Measurements from ENCODE around the gene WWC2. TPM values are rescaled to one million over a fixed set of nuclear protein-coding genes. Genes with fewer than 3 reads are reported as not detected.

WWC2 gene
- total RNA-seq, 4 donors from 2014 or later = 26.9 to 45.9 (median 41.4) TPM

DNA sequence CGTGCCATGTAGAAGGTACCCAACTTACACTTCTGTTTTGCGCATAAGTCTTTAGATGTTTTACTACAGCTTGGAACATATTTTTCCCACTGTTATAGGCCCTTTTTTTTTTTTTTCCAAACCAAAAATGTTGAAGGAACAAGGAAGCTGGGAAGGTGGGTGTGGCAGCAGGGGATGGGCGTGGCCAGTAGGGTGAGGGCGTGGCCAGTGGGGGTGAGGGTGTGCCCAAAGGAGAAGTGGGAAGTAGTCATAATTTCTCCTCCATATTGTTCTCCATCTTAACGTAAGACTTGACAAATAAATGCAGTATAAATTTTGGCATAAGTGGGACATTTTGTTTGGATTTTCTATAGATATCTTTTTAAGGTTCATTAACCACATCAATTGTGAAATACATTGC lies 190.6 kb downstream of the WWC2 start:
- intact Hi-C loops (cut with DNase I; ENCODE audit: low total_unique reads) = no loop called here
- H3K36me3 ChIP-seq = no peaks in the 10 kb centered on the region
- no peaks in the 10 kb centered on the region for H3K9me3 ChIP-seq
- TF ChIP-seq, protein P1, sequence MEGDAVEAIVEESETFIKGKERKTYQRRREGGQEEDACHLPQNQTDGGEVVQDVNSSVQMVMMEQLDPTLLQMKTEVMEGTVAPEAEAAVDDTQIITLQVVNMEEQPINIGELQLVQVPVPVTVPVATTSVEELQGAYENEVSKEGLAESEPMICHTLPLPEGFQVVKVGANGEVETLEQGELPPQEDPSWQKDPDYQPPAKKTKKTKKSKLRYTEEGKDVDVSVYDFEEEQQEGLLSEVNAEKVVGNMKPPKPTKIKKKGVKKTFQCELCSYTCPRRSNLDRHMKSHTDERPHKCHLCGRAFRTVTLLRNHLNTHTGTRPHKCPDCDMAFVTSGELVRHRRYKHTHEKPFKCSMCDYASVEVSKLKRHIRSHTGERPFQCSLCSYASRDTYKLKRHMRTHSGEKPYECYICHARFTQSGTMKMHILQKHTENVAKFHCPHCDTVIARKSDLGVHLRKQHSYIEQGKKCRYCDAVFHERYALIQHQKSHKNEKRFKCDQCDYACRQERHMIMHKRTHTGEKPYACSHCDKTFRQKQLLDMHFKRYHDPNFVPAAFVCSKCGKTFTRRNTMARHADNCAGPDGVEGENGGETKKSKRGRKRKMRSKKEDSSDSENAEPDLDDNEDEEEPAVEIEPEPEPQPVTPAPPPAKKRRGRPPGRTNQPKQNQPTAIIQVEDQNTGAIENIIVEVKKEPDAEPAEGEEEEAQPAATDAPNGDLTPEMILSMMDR (IDR thresholded peaks at IDR 0.05) = no peak
- TF ChIP-seq POLR2A (IDR thresholded peaks at IDR 0.05) = no peak
- H3K4me1 ChIP-seq = no peaks in the 10 kb centered on the region
- no peak overlapping the region for H3K4me3 ChIP-seq
- no peak for DNase-seq
- H3K27me3 ChIP-seq = no peaks in the 10 kb centered on the region
- H3K27ac ChIP-seq = no peak overlapping the region

DNA sequence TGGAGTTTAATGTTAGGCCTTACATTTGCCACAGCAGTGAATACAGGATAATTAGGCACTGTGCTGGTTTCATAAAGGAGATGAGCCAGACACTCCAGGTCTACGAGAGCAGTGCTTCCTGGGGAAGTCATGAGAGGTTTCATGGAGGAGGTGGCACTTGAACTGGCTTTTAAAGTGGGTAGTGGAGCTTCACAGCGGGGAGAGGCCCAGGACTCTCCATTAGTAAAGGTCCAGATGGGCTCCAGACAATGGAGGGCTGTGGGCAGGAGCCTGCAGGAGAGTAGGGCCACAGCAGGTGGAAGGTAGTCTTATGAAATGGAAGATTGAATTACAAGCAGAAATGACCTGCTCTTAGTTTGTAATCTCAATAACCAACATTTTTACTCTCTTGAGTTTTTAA lies 192.0 kb downstream of the WWC2 start:
- Histone ChIP-seq H3K4me1 (no peaks in the 10 kb centered on the region), H3K27me3 (no peaks in the 10 kb centered on the region), H3K27ac (no peak overlapping the region), H3K36me3 (no peaks in the 10 kb centered on the region), H3K9me3 (no peaks in the 10 kb centered on the region), H3K4me3 (no peak overlapping the region)
- no peak for TF ChIP-seq POLR2A (IDR thresholded peaks at IDR 0.05)
- TF ChIP-seq, protein P1 (IDR thresholded peaks at IDR 0.05) = no peak
- DNase-seq = no peak
- intact Hi-C loops (cut with DNase I; ENCODE audit: low total_unique reads) = no loop called here

DNA sequence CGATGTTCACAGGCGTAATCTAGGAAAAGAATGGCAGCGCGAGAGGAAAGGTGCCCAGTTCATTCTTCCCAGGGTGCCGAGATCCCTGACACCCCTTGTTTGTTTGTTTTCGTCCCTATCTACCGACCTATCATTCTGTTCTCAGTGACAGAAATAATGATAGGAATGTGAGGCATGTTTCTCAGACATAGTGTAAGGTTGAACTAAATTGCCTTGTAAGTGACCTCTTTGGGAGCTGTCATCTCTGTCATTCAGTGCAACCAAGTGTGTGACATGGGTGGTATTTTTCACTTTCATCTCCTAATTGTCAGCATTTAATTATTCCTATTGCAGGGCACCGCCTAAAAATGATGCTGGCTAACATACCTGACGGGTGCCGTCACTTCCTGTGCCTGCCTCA lies 196.7 kb downstream of the WWC2 start:
- H3K4me3 ChIP-seq = no peak overlapping the region
- TF ChIP-seq, protein P1 (IDR thresholded peaks at IDR 0.05) = no peak
- no peak for TF ChIP-seq POLR2A (IDR thresholded peaks at IDR 0.05)
- H3K27ac ChIP-seq = no peak overlapping the region
- no peaks in the 10 kb centered on the region for H3K27me3 ChIP-seq
- H3K9me3 ChIP-seq = no peaks in the 10 kb centered on the region
- DNase-seq = no peak
- no peaks in the 10 kb centered on the region for H3K4me1 ChIP-seq
- intact Hi-C loops (cut with DNase I; ENCODE audit: low total_unique reads) = no loop called here
- no peaks in the 10 kb centered on the region for H3K36me3 ChIP-seq

DNA sequence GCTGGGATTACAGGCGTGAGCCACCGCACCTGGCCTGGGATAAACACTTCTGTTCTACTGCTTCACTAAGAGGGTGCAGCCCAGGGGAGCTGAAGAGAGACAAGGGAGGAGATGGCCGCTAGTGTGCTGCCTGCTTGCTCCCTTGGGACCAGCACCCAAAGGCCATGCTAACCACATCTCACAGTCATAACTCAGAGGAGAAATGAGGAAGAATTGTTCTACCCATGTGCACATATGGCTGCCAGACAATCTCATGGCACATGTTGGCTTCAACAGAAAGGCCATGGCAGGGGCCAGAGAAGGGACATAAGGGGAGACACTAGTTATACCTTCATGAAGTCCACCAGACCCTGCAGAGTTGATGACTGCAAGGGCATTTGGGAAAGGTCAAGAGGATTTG lies 198.6 kb downstream of the WWC2 start:
- Histone ChIP-seq H3K27ac (no peak overlapping the region), H3K9me3 (no peaks in the 10 kb centered on the region), H3K4me1 (no peaks in the 10 kb centered on the region), H3K4me3 (no peak overlapping the region), H3K27me3 (no peaks in the 10 kb centered on the region), H3K36me3 (no peaks in the 10 kb centered on the region)
- DNase-seq = no peak
- intact Hi-C loops (cut with DNase I; ENCODE audit: low total_unique reads) = no loop called here
- TF ChIP-seq, protein P1 (IDR thresholded peaks at IDR 0.05) = no peak
- no peak for TF ChIP-seq POLR2A (IDR thresholded peaks at IDR 0.05)

DNA sequence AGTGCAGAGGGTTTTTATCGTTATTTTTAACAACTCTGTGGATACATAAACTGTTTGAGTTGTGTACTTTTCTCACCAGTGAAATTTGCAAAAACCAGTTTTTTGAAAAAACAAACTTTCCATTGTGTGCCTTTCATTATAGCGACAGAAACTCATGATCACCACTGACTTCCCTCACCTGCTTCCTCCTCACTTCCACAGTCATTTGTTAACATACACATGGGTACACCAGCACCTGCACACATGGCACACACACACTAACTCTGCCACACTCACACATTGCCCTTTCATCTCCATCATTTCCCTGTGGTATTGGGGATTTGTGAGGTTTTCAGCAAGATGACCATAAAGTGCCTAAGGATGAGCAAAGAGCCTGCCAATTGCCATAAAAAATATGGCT lies 200.4 kb downstream of the WWC2 start:
- Histone ChIP-seq H3K27ac (no peak overlapping the region), H3K4me3 (no peak overlapping the region), H3K36me3 (no peaks in the 10 kb centered on the region), H3K27me3 (no peaks in the 10 kb centered on the region), H3K4me1 (no peaks in the 10 kb centered on the region), H3K9me3 (no peaks in the 10 kb centered on the region)
- TF ChIP-seq POLR2A (IDR thresholded peaks at IDR 0.05) = no peak
- TF ChIP-seq, protein P1 (IDR thresholded peaks at IDR 0.05) = no peak
- DNase-seq = no peak
- intact Hi-C loops (cut with DNase I; ENCODE audit: low total_unique reads) = no loop called here

Data from uterus (tissue), 4 donors.